ENCODE measurements around the gene TSPAN18. TPM values are rescaled to one million over a fixed set of nuclear protein-coding genes. Genes with fewer than 3 reads are reported as not detected.
"Not testable (repeated sequence)": the region's sequence is repeated elsewhere in the genome, so short reads cannot be mapped to it uniquely, and the experiment has no call there.

TSPAN18 gene
- total and polyA plus RNA-seq, 2 donors = 2.2 to 2.6 TPM

GRCh38 chr11:44862558-44863101, 135.9 kb downstream of the TSPAN18 start:
- H3K27me3 ChIP-seq (ENCODE audit: control insufficient read depth in 2 of 2, insufficient read depth in 1 of 2, low read length in 1 of 2) = peaks cover 0 to 12% of the 10 kb centered on the region in 2 donors
- 82% methylated on average over 5 of the region's 5 CpGs for WGBS
- no peak overlapping the region for H3K27ac ChIP-seq (ENCODE audit: low read depth in 1 of 2, low read length in 1 of 2)
- H3K4me1 ChIP-seq (ENCODE audit: control insufficient read depth in 2 of 2, insufficient read depth in 2 of 2, low read length in 2 of 2) = peaks cover 0 to 4% of the 10 kb centered on the region in 2 donors
- no peaks in the 10 kb centered on the region for H3K36me3 ChIP-seq (ENCODE audit: control insufficient read depth in 2 of 2, insufficient read depth in 2 of 2, low read length in 1 of 2)
- no peak for DNase-seq (ENCODE audit: low read depth in 6 of 9, low spot score in 9 of 9)
- H3K9me3 ChIP-seq (ENCODE audit: control insufficient read depth in 2 of 2, insufficient read depth in 1 of 2, low read length in 1 of 2) = no peaks in the 10 kb centered on the region
- H3K4me3 ChIP-seq (ENCODE audit: low read length in 2 of 2) = no peak overlapping the region

- H3K4me3 ChIP-seq (ENCODE audit: low read length in 2 of 2) = no peak overlapping the region
- no peaks in the 10 kb centered on the region for H3K36me3 ChIP-seq (ENCODE audit: control insufficient read depth in 2 of 2, insufficient read depth in 2 of 2, low read length in 1 of 2)
- H3K4me1 ChIP-seq (ENCODE audit: control insufficient read depth in 2 of 2, insufficient read depth in 2 of 2, low read length in 2 of 2) = peaks cover 0 to 4% of the 10 kb centered on the region in 2 donors
- no peak overlapping the region for H3K27ac ChIP-seq (ENCODE audit: low read depth in 1 of 2, low read length in 1 of 2)
- peaks cover 0 to 12% of the 10 kb centered on the region in 2 donors for H3K27me3 ChIP-seq (ENCODE audit: control insufficient read depth in 2 of 2, insufficient read depth in 1 of 2, low read length in 1 of 2)
- no peaks in the 10 kb centered on the region for H3K9me3 ChIP-seq (ENCODE audit: control insufficient read depth in 2 of 2, insufficient read depth in 1 of 2, low read length in 1 of 2)
- WGBS = 99% methylated on average over 6 of the region's 6 CpGs
- DNase-seq (ENCODE audit: low read depth in 6 of 9, low spot score in 9 of 9) = no peak
Measured at GRCh38 chr11:44863231-44863630, 136.5 kb downstream of the TSPAN18 start.

GRCh38 chr11:44865866-44866272, 139.1 kb downstream of the TSPAN18 start:
- Histone ChIP-seq H3K9me3 (ENCODE audit: control insufficient read depth in 2 of 2, insufficient read depth in 1 of 2, low read length in 1 of 2) (no peaks in the 10 kb centered on the region), H3K4me1 (ENCODE audit: control insufficient read depth in 2 of 2, insufficient read depth in 2 of 2, low read length in 2 of 2) (peaks cover 0 to 4% of the 10 kb centered on the region in 2 donors), H3K27me3 (ENCODE audit: control insufficient read depth in 2 of 2, insufficient read depth in 1 of 2, low read length in 1 of 2) (peaks cover 0 to 12% of the 10 kb centered on the region in 2 donors), H3K4me3 (ENCODE audit: low read length in 2 of 2) (no peak overlapping the region), H3K36me3 (ENCODE audit: control insufficient read depth in 2 of 2, insufficient read depth in 2 of 2, low read length in 1 of 2) (no peaks in the 10 kb centered on the region), H3K27ac (ENCODE audit: low read depth in 1 of 2, low read length in 1 of 2) (no peak overlapping the region)
- no peak for DNase-seq (ENCODE audit: low read depth in 6 of 9, low spot score in 9 of 9)
- 96% methylated on average over 7 of the region's 7 CpGs for WGBS

DNA sequence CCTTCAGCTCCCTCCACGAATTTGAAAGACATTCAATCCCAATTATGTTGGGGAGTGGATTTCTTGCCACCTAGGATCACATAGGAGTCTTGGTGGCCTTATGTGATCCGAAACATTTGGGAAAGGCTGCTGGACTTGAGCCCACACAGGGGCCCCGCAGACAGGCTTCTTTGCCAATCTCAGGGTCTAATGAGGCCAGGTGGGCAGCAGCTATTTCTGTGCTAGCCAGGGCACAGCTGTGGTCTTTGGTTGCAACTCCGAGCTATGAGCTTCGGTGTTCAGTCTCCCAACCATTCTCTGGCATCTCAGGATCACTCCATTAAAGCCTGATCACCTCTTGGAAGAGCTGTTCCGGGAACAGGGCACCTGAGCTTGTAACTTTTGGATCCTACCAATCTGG, 139.5 kb downstream of the TSPAN18 start:
- no peaks in the 10 kb centered on the region for H3K9me3 ChIP-seq (ENCODE audit: control insufficient read depth in 2 of 2, insufficient read depth in 1 of 2, low read length in 1 of 2)
- H3K4me3 ChIP-seq (ENCODE audit: low read length in 2 of 2) = no peak overlapping the region
- H3K27ac ChIP-seq (ENCODE audit: low read depth in 1 of 2, low read length in 1 of 2) = no peak overlapping the region
- H3K36me3 ChIP-seq (ENCODE audit: control insufficient read depth in 2 of 2, insufficient read depth in 2 of 2, low read length in 1 of 2) = no peaks in the 10 kb centered on the region
- H3K4me1 ChIP-seq (ENCODE audit: control insufficient read depth in 2 of 2, insufficient read depth in 2 of 2, low read length in 2 of 2) = peaks cover 0 to 4% of the 10 kb centered on the region in 2 donors
- WGBS = 92% methylated on average over 6 of the region's 6 CpGs
- H3K27me3 ChIP-seq (ENCODE audit: control insufficient read depth in 2 of 2, insufficient read depth in 1 of 2, low read length in 1 of 2) = peaks cover 0 to 9% of the 10 kb centered on the region in 2 donors
- DNase-seq (ENCODE audit: low read depth in 6 of 9, low spot score in 9 of 9) = no peak

- Histone ChIP-seq H3K27ac (ENCODE audit: low read depth in 1 of 2, low read length in 1 of 2) (no peak overlapping the region), H3K27me3 (ENCODE audit: control insufficient read depth in 2 of 2, insufficient read depth in 1 of 2, low read length in 1 of 2) (peaks cover 0 to 1% of the 10 kb centered on the region in 2 donors), H3K36me3 (ENCODE audit: control insufficient read depth in 2 of 2, insufficient read depth in 2 of 2, low read length in 1 of 2) (no peaks in the 10 kb centered on the region), H3K9me3 (ENCODE audit: control insufficient read depth in 2 of 2, insufficient read depth in 1 of 2, low read length in 1 of 2) (no peaks in the 10 kb centered on the region), H3K4me1 (ENCODE audit: control insufficient read depth in 2 of 2, insufficient read depth in 2 of 2, low read length in 2 of 2) (no peaks in the 10 kb centered on the region), H3K4me3 (ENCODE audit: low read length in 2 of 2) (no peak overlapping the region)
- no peak for DNase-seq (ENCODE audit: low read depth in 6 of 9, low spot score in 9 of 9)
- 98% methylated on average over 6 of the region's 6 CpGs for WGBS
Measured at GRCh38 chr11:44868021-44868420, 141.3 kb downstream of the TSPAN18 start.

- DNase-seq (ENCODE audit: low read depth in 6 of 9, low spot score in 9 of 9) = no peak
- 91% methylated on average over 14 of the region's 14 CpGs for WGBS
- H3K4me1 ChIP-seq (ENCODE audit: control insufficient read depth in 2 of 2, insufficient read depth in 2 of 2, low read length in 2 of 2) = no peaks in the 10 kb centered on the region
- H3K27ac ChIP-seq (ENCODE audit: low read depth in 1 of 2, low read length in 1 of 2) = no peak overlapping the region
- no peaks in the 10 kb centered on the region for H3K36me3 ChIP-seq (ENCODE audit: control insufficient read depth in 2 of 2, insufficient read depth in 2 of 2, low read length in 1 of 2)
- no peak overlapping the region for H3K4me3 ChIP-seq (ENCODE audit: low read length in 2 of 2)
- H3K27me3 ChIP-seq (ENCODE audit: control insufficient read depth in 2 of 2, insufficient read depth in 1 of 2, low read length in 1 of 2) = peaks cover 0 to 3% of the 10 kb centered on the region in 2 donors
- no peaks in the 10 kb centered on the region for H3K9me3 ChIP-seq (ENCODE audit: control insufficient read depth in 2 of 2, insufficient read depth in 1 of 2, low read length in 1 of 2)
Measured at GRCh38 chr11:44868455-44869421, 142.0 kb downstream of the TSPAN18 start.

- 81% methylated on average over 3 of the region's 3 CpGs for WGBS
- Histone ChIP-seq H3K27me3 (ENCODE audit: control insufficient read depth in 2 of 2, insufficient read depth in 1 of 2, low read length in 1 of 2) (peaks cover 0 to 3% of the 10 kb centered on the region in 2 donors), H3K4me3 (ENCODE audit: low read length in 2 of 2) (no peak overlapping the region), H3K36me3 (ENCODE audit: control insufficient read depth in 2 of 2, insufficient read depth in 2 of 2, low read length in 1 of 2) (no peaks in the 10 kb centered on the region), H3K27ac (ENCODE audit: low read depth in 1 of 2, low read length in 1 of 2) (no peak overlapping the region), H3K9me3 (ENCODE audit: control insufficient read depth in 2 of 2, insufficient read depth in 1 of 2, low read length in 1 of 2) (no peaks in the 10 kb centered on the region), H3K4me1 (ENCODE audit: control insufficient read depth in 2 of 2, insufficient read depth in 2 of 2, low read length in 2 of 2) (no peaks in the 10 kb centered on the region)
- DNase-seq (ENCODE audit: low read depth in 6 of 9, low spot score in 9 of 9) = no peak
Measured at GRCh38 chr11:44870181-44870580, 143.4 kb downstream of the TSPAN18 start.

DNA sequence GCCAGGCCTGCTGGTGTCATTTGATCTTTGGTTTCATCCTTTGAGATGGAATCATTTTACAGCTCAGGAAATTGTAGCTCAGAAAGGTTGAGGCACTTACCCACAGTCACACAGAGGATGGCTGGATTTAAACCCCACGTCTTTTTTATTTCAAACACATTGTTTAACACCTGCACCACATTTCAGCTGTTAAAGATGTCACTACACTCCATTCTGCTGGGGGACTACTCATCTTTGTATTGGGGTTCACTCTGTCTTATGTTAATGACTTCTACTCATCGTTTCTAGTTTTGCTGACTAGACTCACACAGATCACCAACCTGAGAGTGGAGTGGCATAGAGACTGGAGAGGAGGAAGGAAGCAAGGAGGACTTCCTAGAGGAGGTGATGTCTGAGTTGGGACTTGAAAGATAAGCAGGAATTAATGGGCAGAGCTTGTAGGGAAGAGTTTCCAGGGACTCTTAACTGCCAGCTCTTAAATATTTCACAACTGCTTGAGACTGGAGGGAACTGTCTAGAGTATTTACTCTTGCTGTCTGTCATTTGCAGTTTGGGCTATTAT, 143.9 kb downstream of the TSPAN18 start:
- H3K36me3 ChIP-seq (ENCODE audit: control insufficient read depth in 2 of 2, insufficient read depth in 2 of 2, low read length in 1 of 2) = no peaks in the 10 kb centered on the region

GRCh38 chr11:44871682-44872081, 144.9 kb downstream of the TSPAN18 start:
- H3K27me3 ChIP-seq (ENCODE audit: control insufficient read depth in 2 of 2, insufficient read depth in 1 of 2, low read length in 1 of 2); H3K36me3 ChIP-seq (ENCODE audit: control insufficient read depth in 2 of 2, insufficient read depth in 2 of 2, low read length in 1 of 2); H3K9me3 ChIP-seq (ENCODE audit: control insufficient read depth in 2 of 2, insufficient read depth in 1 of 2, low read length in 1 of 2); DNase-seq (ENCODE audit: low read depth in 6 of 9, low spot score in 9 of 9); H3K4me1 ChIP-seq (ENCODE audit: control insufficient read depth in 2 of 2, insufficient read depth in 2 of 2, low read length in 2 of 2); H3K27ac ChIP-seq (ENCODE audit: low read depth in 1 of 2, low read length in 1 of 2); H3K4me3 ChIP-seq (ENCODE audit: low read length in 2 of 2): not testable (repeated sequence)
- WGBS = 14% methylated on average over 3 of the region's 3 CpGs

More for the DNA sequence above, 143.9 kb downstream of the TSPAN18 start:
- DNase-seq (ENCODE audit: low read depth in 6 of 9, low spot score in 9 of 9) = no peak
- 82% methylated on average over 2 of the region's 2 CpGs for WGBS
- Histone ChIP-seq H3K9me3 (ENCODE audit: control insufficient read depth in 2 of 2, insufficient read depth in 1 of 2, low read length in 1 of 2) (no peaks in the 10 kb centered on the region), H3K4me1 (ENCODE audit: control insufficient read depth in 2 of 2, insufficient read depth in 2 of 2, low read length in 2 of 2) (no peaks in the 10 kb centered on the region), H3K4me3 (ENCODE audit: low read length in 2 of 2) (no peak overlapping the region), H3K27ac (ENCODE audit: low read depth in 1 of 2, low read length in 1 of 2) (no peak overlapping the region), H3K27me3 (ENCODE audit: control insufficient read depth in 2 of 2, insufficient read depth in 1 of 2, low read length in 1 of 2) (peaks cover 0 to 3% of the 10 kb centered on the region in 2 donors)

All from thymus (tissue), 11 donors.